K562 (cell line): ENCODE data around the gene ZNF143. TPM values are rescaled to one million over a fixed set of nuclear protein-coding genes. Genes with fewer than 3 reads are reported as not detected.

Experiments
- AFF1 ChIP-seq, 2 experiments: fragments of 450-650 bp; IDR thresholded peaks; 2 replicates each; pipeline ENCODE4 v1.6.1; 2018; ENCODE audit warnings: mild to moderate bottlenecking in 2 of 2, low read depth in 1 of 2; ENCODE audit not compliant: partially characterized antibody in 2 of 2
- ATF3 ChIP-seq, 2 experiments: fragments of 450-650 bp in 1 of 2; sonication (generic) in 1 of 2; formaldehyde crosslinking in 1 of 2; IDR thresholded peaks in 1 of 2; conservative IDR thresholded peaks in 1 of 2; 2 replicates each; pipeline versions ENCODE4 v1.6.1 to v1.8.1; 2016 to 2023; ENCODE audit warnings: mild to moderate bottlenecking in 2 of 2, moderate library complexity in 2 of 2, inconsistent platforms in 1 of 2, missing genetic modification reagents in 1 of 2
- CBFB ChIP-seq: sonication (generic); formaldehyde crosslinking; IDR thresholded peaks from 2 replicates; pipeline ENCODE4 v1.4.0; 2020; ENCODE audit warnings: mild to moderate bottlenecking, missing genetic modification reagents
- E2F3 ChIP-seq: fragments of 250-450 bp; sonication (Bioruptor Pico); IDR thresholded peaks from 2 replicates; pipeline ENCODE4 v1.4.0; 2020; ENCODE audit warnings: mild to moderate bottlenecking
- KAT2B ChIP-seq: IDR thresholded peaks from one replicate; pipeline ENCODE4 v1.6.1; 2012; ENCODE audit warnings: low read depth, mild to moderate bottlenecking, control low read depth, inconsistent platforms, low read length, moderate library complexity
- L3MBTL2 ChIP-seq: fragments of 450-650 bp; IDR thresholded peaks from 2 replicates; pipeline ENCODE4 v1.6.1; 2016; ENCODE audit warnings: mild to moderate bottlenecking, moderate library complexity
- LARP7 ChIP-seq: fragments of 450-650 bp; IDR thresholded peaks from 2 replicates; pipeline ENCODE4 v1.6.1; 2016
- MCM5 ChIP-seq: fragments of 450-650 bp; IDR thresholded peaks from 2 replicates; pipeline ENCODE4 v1.6.1; 2016; ENCODE audit warnings: low read depth
- NELFE ChIP-seq: IDR thresholded peaks from 2 replicates; pipeline ENCODE4 v1.6.1; 2011; ENCODE audit warnings: mild to moderate bottlenecking; ENCODE audit not compliant: insufficient read depth, insufficient read length
- NR2F6 ChIP-seq: fragments of 450-650 bp; formaldehyde crosslinking; IDR thresholded peaks from 2 replicates; pipeline ENCODE4 v1.4.0; 2020; ENCODE audit warnings: mild to moderate bottlenecking
- SRSF9 ChIP-seq: fragments of 200-400 bp; formaldehyde crosslinking; IDR thresholded peaks from 2 replicates; pipeline ENCODE4 v1.6.1; 2017; ENCODE audit warnings: low read depth, low read length, borderline replicate concordance
- THRB ChIP-seq: fragments of 450-650 bp; formaldehyde crosslinking; conservative IDR thresholded peaks from 2 replicates; pipeline ENCODE4 v1.4.0; 2022; ENCODE audit warnings: mild to moderate bottlenecking, missing genetic modification characterization
- XRCC3 ChIP-seq: fragments of 450-650 bp; IDR thresholded peaks from 2 replicates; pipeline ENCODE4 v1.6.1; 2017; ENCODE audit warnings: mild to moderate bottlenecking, moderate library complexity
- ZBTB7A ChIP-seq: IDR thresholded peaks from 2 replicates; pipeline ENCODE4 v1.6.1; 2011; ENCODE audit warnings: low read depth, mild to moderate bottlenecking, low read length, moderate library complexity, borderline replicate concordance; ENCODE audit not compliant: control insufficient read depth
- ZHX1 ChIP-seq: fragments of 150-350 bp; conservative IDR thresholded peaks from 2 replicates; pipeline ENCODE4 v1.6.1; 2014; ENCODE audit warnings: low read length
- ZNF197 ChIP-seq: fragments of 200-800 bp; sonication (Bioruptor generic); IDR thresholded peaks from 2 replicates; pipeline ENCODE4 v1.6.1; 2016; ENCODE audit warnings: low read depth, missing genetic modification characterization, missing compliant biosample characterization
- ZNF347 ChIP-seq: fragments of 450-650 bp; formaldehyde crosslinking; IDR thresholded peaks from 2 replicates; pipeline ENCODE4 v1.4.0; 2020; ENCODE audit warnings: low read depth, mild to moderate bottlenecking, moderate library complexity
- ZNF830 ChIP-seq: fragments of 250-450 bp; sonication (Bioruptor Pico); IDR thresholded peaks from 2 replicates; pipeline ENCODE4 v1.5.0; 2021; ENCODE audit warnings: mild to moderate bottlenecking
- polyA plus RNA-seq, 8 experiments: library from polyadenylated mRNA; depleted of rRNA in 4 of 8; stranded (reverse) in 5 of 8; unstranded in 3 of 8; fragments of >200 nt; fragmentation: Nextera tagmentation in 2 of 8; fragmentation: Illumina TruSeq in 1 of 8; extraction: Ambion mirVana in 2 of 8; extraction: Trizol in 1 of 8; gene quantifications; 2 replicates each; pipeline versions ENCODE4 v1.2.1 to v1.2.3, GENCODE V29; 2011 to 2014; ENCODE audit warnings: inconsistent platforms in 1 of 8, missing spikeins in 1 of 8
- total RNA-seq, 7 experiments: library from RNA; depleted of rRNA in 6 of 7; stranded (reverse); fragments of >200 nt in 6 of 7; fragmentation: Illumina TruSeq in 2 of 7; extraction: Trizol in 2 of 7; gene quantifications; 2 replicates each; pipeline versions ENCODE4 v1.2.1 to v1.2.3, GENCODE V29; 2011 to 2021; ENCODE audit warnings: low replicate concordance in 1 of 7
- TF ChIP-seq, protein P1 (sequence below): fragments of 250-450 bp; sonication (Bioruptor Pico); IDR thresholded peaks from 2 replicates; pipeline ENCODE4 v1.9.0; 2021; ENCODE audit warnings: mild to moderate bottlenecking

ZNF143 gene
- total and polyA plus RNA-seq, 9 of the 15 experiments (the other 6 are each of a cell fraction or from before 2014, with no cell fraction given): 18.4 to 58.5 (median 27.1) TPM

- TF ChIP-seq E2F3 (CRISPR knock-in tag) (peak; percentile 100), THRB (CRISPR knock-in tag) (no peak), ZHX1 (no peak), CBFB (CRISPR knock-in tag) (no peak), MCM5 (no peak), ZNF830 (peak; percentile 91), XRCC3 (no peak), NELFE (no peak), ZNF347 (CRISPR knock-in tag) (no peak), ATF3 (IDR thresholded peaks at IDR 0.05) (no peak), ATF3 (CRISPR knock-in tag; conservative IDR thresholded peaks at IDR 0.05) (no peak), SRSF9 (no peak), AFF1 (IDR thresholded peaks at IDR 0.05; ENCODE audit: low read depth in 1 of 2, partially characterized antibody in 2 of 2) (no peak), NR2F6 (no peak), ZBTB7A (peak; percentile 87; the same call in 1 of the 2 replicates), KAT2B (no peak), ZNF197 (CRISPR knock-in tag) (no peak), LARP7 (no peak), L3MBTL2 (peak; percentile 88)
- TF ChIP-seq, protein P1, sequence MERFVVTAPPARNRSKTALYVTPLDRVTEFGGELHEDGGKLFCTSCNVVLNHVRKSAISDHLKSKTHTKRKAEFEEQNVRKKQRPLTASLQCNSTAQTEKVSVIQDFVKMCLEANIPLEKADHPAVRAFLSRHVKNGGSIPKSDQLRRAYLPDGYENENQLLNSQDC (CRISPR knock-in tag): no peak
Observed at GRCh38 chr11:9573052-9573774, 112.4 kb downstream of the ZNF143 start, which contains the start of gene WEE1 (continued).
